IPS DF 6.9 (cell line): ENCODE results near the gene TXNDC2.
"Not testable (repeated sequence)": the region's sequence is repeated elsewhere in the genome, so short reads cannot be mapped to it uniquely, and the experiment has no call there.

Experiments
- DNase-seq: peaks from one replicate; pipeline ENCODE4 v3.0.0-alpha.2; 2013; ENCODE audit warnings: low read depth, low spot score
- H3K27ac ChIP-seq: one replicate; pipeline ENCODE4 v1.5.1; 2013; ENCODE audit warnings: low read length, control low read depth
- H3K27me3 ChIP-seq: 2 replicates; pipeline ENCODE4 v1.6.1; 2013; ENCODE audit warnings: mild to moderate bottlenecking, low read length; ENCODE audit not compliant: control insufficient read depth, insufficient read depth
- H3K36me3 ChIP-seq: 2 replicates; pipeline ENCODE4 v1.6.1; 2013; ENCODE audit warnings: low read length; ENCODE audit not compliant: control insufficient read depth, insufficient read depth
- H3K4me1 ChIP-seq: 2 replicates; pipeline ENCODE4 v1.6.1; 2013; ENCODE audit warnings: low read length; ENCODE audit not compliant: control insufficient read depth, insufficient read depth
- H3K4me3 ChIP-seq: 2 replicates; pipeline ENCODE4 v1.5.1; 2013; ENCODE audit warnings: mild to moderate bottlenecking, low read length
- H3K9me3 ChIP-seq: 2 replicates; pipeline ENCODE4 v1.6.1; 2013; ENCODE audit warnings: low read length, inconsistent platforms; ENCODE audit not compliant: control insufficient read depth, insufficient read depth
- WGBS: extraction: QIAGEN DNeasy Blood & Tissue Kit; methylation state at CpG from one replicate; pipeline ENCODE4 v1.1.7; 2013; ENCODE audit warnings: mixed read lengths, missing lambda C conversion rate; ENCODE audit not compliant: insufficient read length, insufficient coverage; 5-methylcytosine and 5-hydroxymethylcytosine counted together

Gene TXNDC2

GRCh38 chr18:9884090-9884489, 1.7 kb upstream of the TXNDC2 start:
- no peak overlapping the region for H3K27ac ChIP-seq
- no peak for DNase-seq
- H3K9me3 ChIP-seq = no peaks in the 10 kb centered on the region
- no peak overlapping the region for H3K4me3 ChIP-seq
- no peaks in the 10 kb centered on the region for H3K36me3 ChIP-seq
- no peaks in the 10 kb centered on the region for H3K27me3 ChIP-seq
- no CpG with 5 or more reads among the region's 6 CpGs for WGBS
- H3K4me1 ChIP-seq = no peaks in the 10 kb centered on the region

- H3K27ac ChIP-seq = no peak overlapping the region
- no peak for DNase-seq
- H3K4me3 ChIP-seq = no peak overlapping the region
- no peaks in the 10 kb centered on the region for H3K4me1 ChIP-seq
- H3K9me3 ChIP-seq = no peaks in the 10 kb centered on the region
- no CpG with 5 or more reads among the region's 12 CpGs for WGBS
- H3K27me3 ChIP-seq = no peaks in the 10 kb centered on the region
- H3K36me3 ChIP-seq = no peaks in the 10 kb centered on the region
These were observed 1.1 kb upstream of the TXNDC2 start for GRCh38 chr18:9884532-9885140.

- no CpG with 5 or more reads among the region's 3 CpGs for WGBS
- no peak for DNase-seq
- H3K4me1 ChIP-seq = no peaks in the 10 kb centered on the region
- no peak overlapping the region for H3K27ac ChIP-seq
- H3K4me3 ChIP-seq = no peak overlapping the region
- H3K9me3 ChIP-seq = no peaks in the 10 kb centered on the region
- no peaks in the 10 kb centered on the region for H3K36me3 ChIP-seq
- no peaks in the 10 kb centered on the region for H3K27me3 ChIP-seq
These were observed 204 bp downstream of the TXNDC2 start for GRCh38 chr18:9886005-9886348.

DNA sequence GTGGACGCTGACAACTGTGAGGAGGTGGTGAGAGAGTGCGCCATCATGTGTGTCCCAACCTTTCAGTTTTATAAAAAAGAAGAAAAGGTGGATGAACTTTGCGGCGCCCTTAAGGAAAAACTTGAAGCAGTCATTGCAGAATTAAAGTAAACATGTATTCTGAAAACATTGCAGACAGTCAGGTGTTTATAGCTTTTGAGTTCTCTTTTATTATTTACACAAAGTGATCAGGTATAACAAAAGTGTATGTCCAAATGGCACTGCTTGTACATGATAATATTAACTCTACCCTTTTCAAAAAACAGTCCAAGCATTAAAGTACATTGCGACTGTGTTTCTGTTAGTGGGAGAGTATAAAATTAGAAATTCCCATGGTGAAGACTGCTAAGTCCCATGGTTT, 2.2 kb downstream of the TXNDC2 start:
- Histone ChIP-seq H3K4me1 (no peaks in the 10 kb centered on the region), H3K4me3 (no peak overlapping the region; the same call in 1 of the 2 replicates), H3K36me3 (no peaks in the 10 kb centered on the region), H3K27me3 (no peaks in the 10 kb centered on the region), H3K27ac (no peak overlapping the region), H3K9me3 (no peaks in the 10 kb centered on the region)
- no CpG with 5 or more reads among the region's 5 CpGs for WGBS
- no peak for DNase-seq

DNA sequence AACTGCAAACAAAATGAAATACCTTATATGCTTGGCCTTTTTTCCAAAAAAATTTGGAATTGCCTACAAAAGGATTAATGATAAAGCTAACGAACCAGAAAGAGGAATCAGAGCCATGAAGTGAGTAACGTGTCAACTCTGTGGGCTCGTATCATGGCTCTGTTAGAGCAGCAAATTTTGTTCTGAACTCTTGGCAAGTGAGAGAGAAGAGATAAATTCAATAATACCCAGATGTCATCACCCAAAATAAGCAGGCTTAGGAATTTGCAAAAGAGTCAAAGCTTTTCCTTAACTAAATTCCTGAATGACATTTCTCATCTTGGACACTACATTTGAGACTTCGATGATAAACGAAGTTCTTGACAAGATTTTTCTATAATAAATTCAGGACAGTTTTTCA, 4.4 kb downstream of the TXNDC2 start:
- no CpG with 5 or more reads among the region's 5 CpGs for WGBS

GRCh38 chr18:9890957-9891356, 5.2 kb downstream of the TXNDC2 start:
- Histone ChIP-seq H3K4me1 (no peaks in the 10 kb centered on the region), H3K36me3 (no peaks in the 10 kb centered on the region), H3K9me3 (no peaks in the 10 kb centered on the region), H3K27me3 (no peaks in the 10 kb centered on the region), H3K27ac (no peak overlapping the region), H3K4me3 (no peak overlapping the region)
- no CpG with 5 or more reads among the region's 1 CpG for WGBS
- DNase-seq = no peak

More for the DNA sequence above, 4.4 kb downstream of the TXNDC2 start:
- no peak overlapping the region for H3K27ac ChIP-seq
- no peaks in the 10 kb centered on the region for H3K4me1 ChIP-seq
- no peaks in the 10 kb centered on the region for H3K9me3 ChIP-seq
- H3K27me3 ChIP-seq = no peaks in the 10 kb centered on the region
- H3K4me3 ChIP-seq = no peak overlapping the region
- no peaks in the 10 kb centered on the region for H3K36me3 ChIP-seq
- DNase-seq = no peak

DNA sequence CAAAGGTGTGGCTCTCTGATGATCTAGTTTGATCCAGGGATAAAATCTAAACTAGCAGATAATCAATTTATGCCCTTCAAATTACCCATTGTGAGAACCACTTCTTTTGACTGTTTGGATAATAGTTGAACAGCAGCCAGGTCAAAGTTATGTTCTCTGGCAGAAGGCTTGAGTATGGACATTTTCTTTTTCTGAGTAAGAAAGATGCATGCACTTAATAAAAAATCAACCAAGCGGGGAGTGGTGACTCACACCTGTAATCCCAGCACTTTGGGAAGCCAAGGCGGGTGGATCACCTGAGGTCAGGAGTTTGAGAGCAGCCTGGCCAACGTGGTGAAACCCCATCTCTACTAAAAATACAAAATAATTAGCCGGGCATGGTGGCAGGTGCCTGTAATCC, 5.7 kb downstream of the TXNDC2 start:
- not testable (repeated sequence) for DNase-seq, H3K27me3 ChIP-seq, H3K4me1 ChIP-seq, H3K9me3 ChIP-seq, H3K36me3 ChIP-seq, H3K4me3 ChIP-seq, H3K27ac ChIP-seq
- no CpG with 5 or more reads among the region's 4 CpGs for WGBS

DNA sequence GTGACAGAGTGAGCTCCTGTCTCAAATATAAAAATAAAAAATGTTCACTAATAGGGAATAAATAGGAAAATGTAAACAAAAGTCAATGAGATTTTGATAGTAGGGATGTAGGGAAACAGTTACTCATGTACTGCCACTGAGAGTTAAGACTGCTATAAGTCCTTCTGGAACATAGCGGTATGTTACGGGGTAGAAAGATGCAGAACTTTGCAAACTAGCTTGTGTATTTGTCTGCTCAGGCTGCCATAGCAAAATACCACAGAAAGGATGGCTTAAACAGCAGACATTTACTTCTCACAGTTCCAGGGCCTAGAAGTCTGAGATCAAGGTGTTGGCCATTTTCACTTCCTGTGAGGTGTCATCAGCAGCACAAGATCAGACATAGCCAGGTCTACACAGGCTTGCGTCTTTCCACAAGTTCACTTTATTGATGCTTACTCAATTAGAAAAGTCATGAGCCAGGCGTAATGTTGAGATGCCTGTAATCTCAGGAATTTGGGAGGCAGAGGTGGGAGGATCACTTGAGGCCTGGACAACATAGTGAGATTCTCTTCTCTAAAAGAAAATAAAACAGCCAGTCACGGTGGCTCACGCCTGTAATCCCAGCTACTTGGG, 8.8 kb downstream of the TXNDC2 start:
- WGBS = no CpG with 5 or more reads among the region's 6 CpGs
- Histone ChIP-seq H3K36me3 (no peaks in the 10 kb centered on the region), H3K27me3 (no peaks in the 10 kb centered on the region), H3K27ac (no peak overlapping the region), H3K9me3 (no peaks in the 10 kb centered on the region), H3K4me1 (no peaks in the 10 kb centered on the region), H3K4me3 (no peak overlapping the region)
- no peak for DNase-seq

- Histone ChIP-seq H3K4me1 (no peaks in the 10 kb centered on the region), H3K9me3 (no peaks in the 10 kb centered on the region), H3K36me3 (no peaks in the 10 kb centered on the region), H3K27me3 (no peaks in the 10 kb centered on the region), H3K27ac (no peak overlapping the region), H3K4me3 (no peak overlapping the region)
- no peak for DNase-seq
- no CpG with 5 or more reads among the region's 5 CpGs for WGBS
These were observed 11.4 kb downstream of the TXNDC2 start for GRCh38 chr18:9897129-9897528.

- not testable (repeated sequence) for H3K27ac ChIP-seq, H3K4me3 ChIP-seq, H3K27me3 ChIP-seq, H3K36me3 ChIP-seq, H3K9me3 ChIP-seq, DNase-seq, H3K4me1 ChIP-seq
- no CpG with 5 or more reads among the region's 10 CpGs for WGBS
These were observed 12.1 kb downstream of the TXNDC2 start for GRCh38 chr18:9897787-9898291.
